ENCODE measurements around the gene WSCD2. TPM values are rescaled to one million over a fixed set of nuclear protein-coding genes. Genes with fewer than 3 reads are reported as not detected.

Gene WSCD2
- total and polyA plus RNA-seq, 12 donors = 0.01 to 2.8 (median 0.44) TPM; not detected in 3

DNA sequence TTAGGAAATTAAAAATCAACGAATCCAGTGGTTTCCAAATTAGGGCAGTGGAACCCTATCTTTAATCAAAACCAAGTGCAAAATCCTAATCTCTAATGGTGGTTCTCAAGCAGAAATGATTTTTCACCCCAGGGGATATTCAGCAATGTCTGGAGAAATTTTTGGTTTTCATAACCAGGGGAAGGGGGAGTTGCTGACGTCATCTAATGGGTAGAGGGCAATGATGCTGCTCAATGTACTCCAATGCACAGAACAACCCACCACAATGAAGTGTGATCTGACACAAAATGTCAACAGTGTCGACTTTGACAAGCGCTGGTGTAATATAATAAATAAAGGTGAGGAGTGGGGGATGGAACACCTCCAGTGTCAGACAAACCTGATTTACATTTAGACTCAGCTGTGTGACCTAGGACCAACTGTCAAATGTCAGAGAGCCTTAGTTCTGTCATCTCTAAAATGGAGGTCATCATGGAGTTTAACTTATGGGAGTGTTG, 128.6 kb downstream of the WSCD2 start:
- Histone ChIP-seq H3K9me3 (peaks cover 0 to 33% (median 21%) of the 10 kb centered on the region in 11 donors), H3K4me1 (no peaks in the 10 kb centered on the region), H3K27me3 (peaks cover 0 to 13% (median 5%) of the 10 kb centered on the region in 7 donors), H3K36me3 (no peaks in the 10 kb centered on the region), H3K4me3 (no peak overlapping the region), H3K27ac (no peak overlapping the region)
- ATAC-seq (no peak), DNase-seq (no peak)
- intact Hi-C loops (cut with DNase I) = no loop called here
- TF ChIP-seq, protein P1, sequence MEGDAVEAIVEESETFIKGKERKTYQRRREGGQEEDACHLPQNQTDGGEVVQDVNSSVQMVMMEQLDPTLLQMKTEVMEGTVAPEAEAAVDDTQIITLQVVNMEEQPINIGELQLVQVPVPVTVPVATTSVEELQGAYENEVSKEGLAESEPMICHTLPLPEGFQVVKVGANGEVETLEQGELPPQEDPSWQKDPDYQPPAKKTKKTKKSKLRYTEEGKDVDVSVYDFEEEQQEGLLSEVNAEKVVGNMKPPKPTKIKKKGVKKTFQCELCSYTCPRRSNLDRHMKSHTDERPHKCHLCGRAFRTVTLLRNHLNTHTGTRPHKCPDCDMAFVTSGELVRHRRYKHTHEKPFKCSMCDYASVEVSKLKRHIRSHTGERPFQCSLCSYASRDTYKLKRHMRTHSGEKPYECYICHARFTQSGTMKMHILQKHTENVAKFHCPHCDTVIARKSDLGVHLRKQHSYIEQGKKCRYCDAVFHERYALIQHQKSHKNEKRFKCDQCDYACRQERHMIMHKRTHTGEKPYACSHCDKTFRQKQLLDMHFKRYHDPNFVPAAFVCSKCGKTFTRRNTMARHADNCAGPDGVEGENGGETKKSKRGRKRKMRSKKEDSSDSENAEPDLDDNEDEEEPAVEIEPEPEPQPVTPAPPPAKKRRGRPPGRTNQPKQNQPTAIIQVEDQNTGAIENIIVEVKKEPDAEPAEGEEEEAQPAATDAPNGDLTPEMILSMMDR (IDR thresholded peaks at IDR 0.05) = no peak
- 75 to 76% methylated on average over 4 of the region's 4 CpGs for WGBS, 2 donors

DNA sequence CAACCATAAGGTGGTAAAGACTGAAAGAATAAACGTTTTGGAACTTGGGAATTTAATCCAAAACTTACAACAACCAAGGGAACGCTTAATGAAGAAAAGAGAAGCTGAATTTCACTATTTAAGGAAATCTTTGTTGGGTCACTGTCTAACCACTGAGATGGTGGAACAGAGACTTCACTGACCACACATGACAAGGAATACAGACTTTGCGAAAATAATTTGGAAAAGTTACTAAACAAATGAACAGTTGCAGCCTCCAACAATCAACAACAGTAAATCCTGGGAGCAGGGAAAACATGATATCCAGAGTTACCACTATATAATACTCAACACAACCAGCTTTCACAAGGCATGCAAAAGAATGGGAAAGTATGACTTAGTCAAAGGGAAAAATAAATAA, 131.0 kb downstream of the WSCD2 start:
- no peaks in the 10 kb centered on the region for H3K4me1 ChIP-seq
- ATAC-seq = no peak
- WGBS, 2 donors = 45 to 69% methylated on average over 3 of the region's 3 CpGs

GRCh38 chr12:108260969-108261368, 131.9 kb downstream of the WSCD2 start:
- intact Hi-C loops (cut with DNase I) = no loop called here
- H3K27me3 ChIP-seq = peaks cover 0 to 9% (median 0%) of the 10 kb centered on the region in 7 donors
- H3K4me3 ChIP-seq = no peak overlapping the region
- H3K4me1 ChIP-seq = no peaks in the 10 kb centered on the region
- DNase-seq (no peak), ATAC-seq (no peak)
- TF ChIP-seq, protein P1 (IDR thresholded peaks at IDR 0.05) = no peak
- no peaks in the 10 kb centered on the region for H3K36me3 ChIP-seq
- no peak overlapping the region for H3K27ac ChIP-seq
- peaks cover 0 to 33% (median 21%) of the 10 kb centered on the region in 11 donors for H3K9me3 ChIP-seq

More for the DNA sequence above, 131.0 kb downstream of the WSCD2 start:
- TF ChIP-seq, protein P1 (IDR thresholded peaks at IDR 0.05) = no peak
- intact Hi-C loops (cut with DNase I) = no loop called here
- no peak for DNase-seq
- H3K9me3 ChIP-seq = peaks cover 0 to 33% (median 21%) of the 10 kb centered on the region in 11 donors
- H3K27ac ChIP-seq = no peak overlapping the region
- no peaks in the 10 kb centered on the region for H3K36me3 ChIP-seq
- H3K27me3 ChIP-seq = peaks cover 0 to 9% (median 0%) of the 10 kb centered on the region in 7 donors
- H3K4me3 ChIP-seq = no peak overlapping the region

DNA sequence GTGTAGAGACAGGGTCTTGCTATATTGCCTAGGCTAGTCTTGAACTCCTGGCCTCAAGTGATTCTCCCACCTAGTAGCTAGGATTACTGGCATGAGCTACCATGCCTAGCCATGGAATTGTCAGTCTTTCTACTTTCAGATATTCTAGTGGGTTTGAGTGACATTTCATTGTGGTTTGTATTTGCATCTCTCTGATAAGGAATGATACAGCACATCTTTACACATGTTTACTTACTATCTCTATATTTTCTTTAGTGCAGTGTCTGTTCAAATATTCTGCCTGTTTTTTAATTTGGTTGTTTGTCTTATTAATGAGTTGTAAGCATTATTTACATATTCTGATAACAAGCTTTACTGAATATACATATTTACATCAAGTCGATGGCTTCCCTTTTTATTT, 136.4 kb downstream of the WSCD2 start:
- peaks cover 0 to 12% (median 0%) of the 10 kb centered on the region in 9 donors for H3K4me1 ChIP-seq
- ATAC-seq (no peak), DNase-seq (no peak)
- H3K27me3 ChIP-seq = peaks cover 0 to 6% (median 0%) of the 10 kb centered on the region in 7 donors
- intact Hi-C loops (cut with DNase I) = no loop called here
- TF ChIP-seq, protein P1 (IDR thresholded peaks at IDR 0.05) = no peak
- WGBS, 2 donors = 92 to 95% methylated on average over 1 of the region's 1 CpG
- no peak overlapping the region for H3K4me3 ChIP-seq
- H3K36me3 ChIP-seq = no peaks in the 10 kb centered on the region
- H3K27ac ChIP-seq = no peak overlapping the region
- H3K9me3 ChIP-seq = peaks cover 0 to 15% (median 13%) of the 10 kb centered on the region in 11 donors

Measured in heart right ventricle (tissue), 16 donors.